BJ (cell line): ENCODE results near the gene CPA2. TPM values are rescaled to one million over a fixed set of nuclear protein-coding genes. Genes with fewer than 3 reads are reported as not detected.

Experiments used
- CTCF ChIA-PET: fragments of 350-600 bp; formaldehyde crosslinking; extraction: SDS; loops from one replicate; lab custom pipeline; 2021; ENCODE audit warnings: antibody characterized with exemption, inconsistent platforms; lab: Yijun Ruan, JAX
- POLR2A ChIA-PET: fragments of 300-600 bp; sonication (Branson Sonifier 250); formaldehyde crosslinking; extraction: SDS; loops from one replicate; lab custom pipeline; 2021; ENCODE audit warnings: antibody characterized with exemption; lab: Charles Lee
- DNase-seq: peaks from one replicate; pipeline ENCODE4 v3.0.0-alpha.2; 2011; ENCODE audit warnings: low read depth
- H3K27me3 ChIP-seq: 2 replicates; pipeline ENCODE4 v1.6.0; 2011; ENCODE audit warnings: low read length; ENCODE audit not compliant: control insufficient read depth, insufficient read depth
- H3K36me3 ChIP-seq: 2 replicates; pipeline ENCODE4 v1.5.1; 2011; ENCODE audit warnings: low read length; ENCODE audit not compliant: control insufficient read depth, insufficient read depth
- H3K4me3 ChIP-seq: 2 replicates; pipeline ENCODE4 v1.5.1; 2011; ENCODE audit warnings: low read depth, mild to moderate bottlenecking, control low read depth, low read length
- polyA plus RNA-seq: library from polyadenylated mRNA; depleted of rRNA; stranded (reverse); fragments of >200 nt; gene quantifications from 2 replicates; pipeline ENCODE4 v1.2.3, GENCODE V29; 2011
- TF ChIP-seq, protein P1 (sequence below): IDR thresholded peaks from 2 replicates; pipeline ENCODE4 v1.5.1; 2011; ENCODE audit warnings: low read depth, mild to moderate bottlenecking, control low read depth, inconsistent platforms, low read length, moderate library complexity; ENCODE audit not compliant: insufficient read depth

Gene CPA2
- polyA plus RNA-seq, 1 experiment: not detected

DNA sequence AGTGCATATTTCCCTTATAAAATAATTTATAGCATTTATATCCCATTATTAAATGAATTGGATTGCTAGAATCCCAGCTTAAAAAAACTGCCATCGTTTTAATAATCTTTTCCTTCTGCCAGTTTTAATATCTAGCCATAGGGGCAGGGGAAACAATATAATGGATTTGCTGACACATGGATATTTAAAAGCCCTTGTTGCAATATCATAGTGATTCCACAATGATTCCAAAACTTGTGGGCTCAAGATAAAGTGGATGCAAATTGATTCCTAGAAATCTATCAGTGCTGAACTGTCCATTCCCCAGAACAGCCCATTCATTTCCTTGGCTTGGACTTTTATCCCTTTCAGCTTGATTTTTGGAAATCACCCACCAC is 2.6 kb downstream of the CPA2 start:
- CTCF ChIA-PET: interaction anchor here (0.6 kb wide), 1 partner anchor 126 kb away, joined by 3 read pairs; no protein-coding TSS in a partner anchor
- no peak for DNase-seq
- TF ChIP-seq, protein P1, sequence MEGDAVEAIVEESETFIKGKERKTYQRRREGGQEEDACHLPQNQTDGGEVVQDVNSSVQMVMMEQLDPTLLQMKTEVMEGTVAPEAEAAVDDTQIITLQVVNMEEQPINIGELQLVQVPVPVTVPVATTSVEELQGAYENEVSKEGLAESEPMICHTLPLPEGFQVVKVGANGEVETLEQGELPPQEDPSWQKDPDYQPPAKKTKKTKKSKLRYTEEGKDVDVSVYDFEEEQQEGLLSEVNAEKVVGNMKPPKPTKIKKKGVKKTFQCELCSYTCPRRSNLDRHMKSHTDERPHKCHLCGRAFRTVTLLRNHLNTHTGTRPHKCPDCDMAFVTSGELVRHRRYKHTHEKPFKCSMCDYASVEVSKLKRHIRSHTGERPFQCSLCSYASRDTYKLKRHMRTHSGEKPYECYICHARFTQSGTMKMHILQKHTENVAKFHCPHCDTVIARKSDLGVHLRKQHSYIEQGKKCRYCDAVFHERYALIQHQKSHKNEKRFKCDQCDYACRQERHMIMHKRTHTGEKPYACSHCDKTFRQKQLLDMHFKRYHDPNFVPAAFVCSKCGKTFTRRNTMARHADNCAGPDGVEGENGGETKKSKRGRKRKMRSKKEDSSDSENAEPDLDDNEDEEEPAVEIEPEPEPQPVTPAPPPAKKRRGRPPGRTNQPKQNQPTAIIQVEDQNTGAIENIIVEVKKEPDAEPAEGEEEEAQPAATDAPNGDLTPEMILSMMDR: no peak

DNA sequence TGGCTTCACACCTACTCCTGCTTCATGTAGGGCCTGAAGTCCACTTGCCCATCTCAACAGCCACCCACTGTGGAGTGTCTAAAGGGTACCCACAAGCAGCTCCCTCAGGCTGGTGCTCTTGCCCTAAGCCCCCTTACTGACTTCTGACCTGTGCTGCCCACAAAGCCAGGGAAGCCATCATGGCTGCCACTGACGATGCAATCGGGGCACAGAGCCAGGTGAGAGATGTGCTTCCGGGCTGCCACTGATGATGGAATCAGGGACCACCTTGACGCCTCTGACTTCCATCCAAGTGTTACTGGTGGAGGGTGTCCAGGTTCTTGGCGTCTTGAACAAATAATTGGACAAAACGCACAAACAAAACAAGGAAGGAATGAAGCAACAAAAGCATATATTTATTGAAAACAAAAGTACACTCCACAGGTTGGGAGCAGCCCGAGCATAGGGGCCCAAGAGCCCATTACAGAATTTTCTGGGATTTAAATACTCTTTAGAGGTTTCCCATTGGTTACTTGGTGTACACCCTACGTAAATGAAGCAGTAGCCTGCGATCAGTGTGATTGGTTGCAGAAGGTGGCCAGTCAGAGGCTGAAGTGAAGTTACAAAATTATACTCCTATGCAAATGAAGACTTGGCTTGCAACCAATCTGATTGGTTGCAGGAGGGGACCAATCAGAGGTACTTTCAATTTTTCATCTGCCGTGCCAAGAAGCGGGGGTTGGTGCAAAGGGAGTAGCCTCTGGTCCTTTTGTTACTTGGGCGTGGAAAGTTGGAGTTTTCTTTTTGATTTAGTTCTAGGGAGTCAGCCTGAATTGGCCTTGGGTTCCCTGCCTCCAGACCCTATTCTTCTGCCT is 4.5 kb downstream of the CPA2 start:
- H3K27me3 ChIP-seq: no peaks in the 10 kb centered on the region; the same call in 1 of the 2 replicates
- H3K4me3 ChIP-seq: no peak overlapping the region
- H3K36me3 ChIP-seq: no peaks in the 10 kb centered on the region
- ChIA-PET CTCF (no interaction called here), POLR2A (no interaction called here)
- TF ChIP-seq, protein P1: no peak
- DNase-seq: no peak

More for the DNA sequence above, 2.6 kb downstream of the CPA2 start:
- Histone ChIP-seq H3K27me3 (no peaks in the 10 kb centered on the region; the same call in 1 of the 2 replicates), H3K36me3 (no peaks in the 10 kb centered on the region), H3K4me3 (no peak overlapping the region)
- POLR2A ChIA-PET: no interaction called here

DNA sequence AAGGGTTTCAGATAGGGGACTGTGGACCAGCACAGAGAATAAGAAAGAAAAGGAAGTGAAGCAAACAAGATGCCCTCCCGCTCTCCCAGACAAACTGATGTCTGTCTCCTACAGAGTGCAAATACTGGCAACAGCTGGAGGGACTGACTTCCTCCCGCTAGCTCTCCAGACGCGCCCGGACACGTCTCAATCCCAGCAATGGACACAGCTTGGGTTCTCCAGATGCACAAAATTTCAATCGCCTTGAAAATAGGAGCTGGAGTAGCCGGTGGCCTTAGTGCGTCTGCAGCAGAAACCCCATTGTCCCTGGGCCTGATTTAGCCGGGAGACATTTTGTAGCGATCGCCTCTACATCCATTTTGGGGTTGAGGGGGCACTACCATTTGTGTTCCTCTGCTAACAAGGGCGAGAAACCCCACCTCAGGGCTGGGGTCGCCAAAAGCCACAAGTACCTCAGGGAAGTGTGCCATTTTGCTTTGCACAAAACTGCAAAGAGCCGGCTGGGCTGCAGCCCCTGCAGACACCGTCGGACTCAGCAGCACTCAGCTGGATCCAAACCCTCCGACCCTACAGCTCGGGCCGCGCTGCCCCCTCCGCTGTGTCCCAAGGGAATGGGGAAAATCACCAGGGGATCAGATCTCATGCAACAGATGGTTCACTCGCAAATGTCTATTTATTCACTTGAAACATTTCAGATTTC is 5.9 kb downstream of the CPA2 start:
- ChIA-PET POLR2A (no interaction called here), CTCF (interaction anchor here (0.5 kb wide), 1 partner anchor 486 kb away, joined by 3 read pairs; no protein-coding TSS in a partner anchor)
- Histone ChIP-seq H3K27me3 (no peaks in the 10 kb centered on the region; the same call in 1 of the 2 replicates), H3K4me3 (no peak overlapping the region), H3K36me3 (no peaks in the 10 kb centered on the region)
- TF ChIP-seq, protein P1: no peak
- DNase-seq: no peak

DNA sequence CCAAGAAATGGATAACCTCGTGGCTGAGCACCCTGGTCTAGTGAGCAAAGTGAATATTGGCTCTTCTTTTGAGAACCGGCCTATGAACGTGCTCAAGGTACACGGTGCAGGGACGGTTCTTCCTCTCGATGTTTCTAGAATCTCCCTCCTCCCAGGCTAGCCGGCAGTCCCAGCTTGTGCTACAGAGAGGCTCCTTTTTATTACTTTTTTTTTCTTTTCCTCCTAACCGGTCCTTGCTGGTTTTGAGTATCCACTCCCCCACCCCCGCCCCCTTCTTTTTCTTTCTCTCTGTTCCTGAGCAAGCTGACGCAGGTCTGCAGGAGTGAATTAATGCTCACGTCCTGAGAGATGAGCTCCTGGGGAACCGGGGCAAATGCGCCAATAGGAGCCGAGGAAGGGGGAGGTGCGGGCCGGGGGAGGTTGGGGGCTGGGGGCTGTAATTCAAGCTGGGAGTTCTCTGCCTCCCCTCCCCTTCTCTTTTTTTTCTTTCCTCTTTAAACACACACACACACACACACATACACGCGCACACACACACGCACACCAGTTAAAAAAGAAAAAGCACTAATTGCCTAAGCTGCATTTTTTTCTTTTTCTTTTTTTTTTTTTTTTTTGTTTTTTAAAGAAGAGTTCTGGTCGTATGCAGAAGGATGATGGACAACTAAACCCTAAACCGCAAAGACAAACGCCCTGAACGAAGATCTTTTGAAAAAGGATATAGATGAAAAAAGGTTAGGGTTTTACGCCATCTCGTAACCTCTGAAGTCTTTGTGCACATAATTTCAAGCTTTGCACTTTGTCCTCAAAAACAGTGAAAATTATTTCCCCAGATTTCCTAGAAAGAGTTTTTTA is 6.6 kb downstream of the CPA2 start:
- DNase-seq: no peak
- H3K36me3 ChIP-seq: no peaks in the 10 kb centered on the region
- ChIA-PET POLR2A (no interaction called here), CTCF (interaction anchor here (0.5 to 0.6 kb wide), 2 partner anchors 15 to 485 kb away, joined by 3 to 4 read pairs; no protein-coding TSS in a partner anchor)
- TF ChIP-seq, protein P1: no peak
- H3K27me3 ChIP-seq: no peaks in the 10 kb centered on the region; the same call in 1 of the 2 replicates
- H3K4me3 ChIP-seq: no peak overlapping the region
